Activated CD4-positive, CD25-positive, alpha-beta regulatory T cell (primary cell): ENCODE measurements around the gene RP2.

ENCODE experiments used
- DNase-seq, 4 experiments: peaks; one replicate each; lab custom pipeline; 2025; lab: John Stamatoyannopoulos, UW

The RP2 gene

DNA sequence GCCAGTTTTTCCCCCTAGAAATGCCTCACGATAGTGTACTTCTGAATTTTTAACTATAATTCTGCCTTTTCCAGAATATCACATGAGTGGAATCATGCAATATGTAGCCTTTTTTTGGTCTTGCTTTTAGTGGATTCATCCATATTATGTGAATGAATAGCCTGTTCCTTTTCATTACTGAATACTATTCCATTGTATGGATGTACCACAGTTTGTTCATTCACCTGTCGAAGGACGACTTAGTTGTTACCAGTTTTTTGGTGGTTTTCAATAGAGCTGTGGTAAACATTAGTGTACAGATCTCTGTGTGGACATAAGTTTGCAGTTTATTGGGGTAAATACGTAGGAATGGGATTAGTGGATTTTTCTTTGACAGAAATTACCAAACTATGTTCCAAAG is 83.4 kb downstream of the RP2 start:
- no peak for DNase-seq

- DNase-seq: no peak
These were observed 85.8 kb downstream of the RP2 start for GRCh38 chrX:46922611-46923010.

- no peak for DNase-seq
These were observed 90.9 kb downstream of the RP2 start for GRCh38 chrX:46927718-46928117.

- DNase-seq: no peak
These were observed 92.8 kb downstream of the RP2 start for GRCh38 chrX:46929439-46930261.
